H7 (cell line): ENCODE results near the gene THSD4. TPM values are rescaled to one million over a fixed set of nuclear protein-coding genes. Genes with fewer than 3 reads are reported as not detected.
A peak's percentile ranks its signal among the peaks of the same experiment; 100 is the strongest.

Experiments
- DNase-seq: peaks from one replicate; pipeline ENCODE4 v3.0.0; 2012
- H3K27me3 ChIP-seq: 2 replicates; pipeline ENCODE4 v1.6.0; 2011; ENCODE audit warnings: mild to moderate bottlenecking, low read length; ENCODE audit not compliant: control insufficient read depth, insufficient read depth
- H3K36me3 ChIP-seq: replicated peaks from 2 replicates; pipeline ENCODE4 v1.5.1; 2011; ENCODE audit warnings: low read length; ENCODE audit not compliant: control insufficient read depth, insufficient read depth
- H3K4me3 ChIP-seq: 2 replicates; pipeline ENCODE4 v1.5.1; 2011; ENCODE audit warnings: low read depth, mild to moderate bottlenecking, control low read depth, low read length, moderate library complexity; ENCODE audit not compliant: insufficient read depth
- total RNA-seq: library from RNA; depleted of rRNA; stranded (reverse); fragments of >200 nt; shearing (Covaris generic); gene quantifications from 2 replicates; pipeline ENCODE4 v1.2.3, GENCODE V29; 2014

Gene THSD4
- total RNA-seq, 1 experiment from 2014 or later, result 3.9 TPM

DNA sequence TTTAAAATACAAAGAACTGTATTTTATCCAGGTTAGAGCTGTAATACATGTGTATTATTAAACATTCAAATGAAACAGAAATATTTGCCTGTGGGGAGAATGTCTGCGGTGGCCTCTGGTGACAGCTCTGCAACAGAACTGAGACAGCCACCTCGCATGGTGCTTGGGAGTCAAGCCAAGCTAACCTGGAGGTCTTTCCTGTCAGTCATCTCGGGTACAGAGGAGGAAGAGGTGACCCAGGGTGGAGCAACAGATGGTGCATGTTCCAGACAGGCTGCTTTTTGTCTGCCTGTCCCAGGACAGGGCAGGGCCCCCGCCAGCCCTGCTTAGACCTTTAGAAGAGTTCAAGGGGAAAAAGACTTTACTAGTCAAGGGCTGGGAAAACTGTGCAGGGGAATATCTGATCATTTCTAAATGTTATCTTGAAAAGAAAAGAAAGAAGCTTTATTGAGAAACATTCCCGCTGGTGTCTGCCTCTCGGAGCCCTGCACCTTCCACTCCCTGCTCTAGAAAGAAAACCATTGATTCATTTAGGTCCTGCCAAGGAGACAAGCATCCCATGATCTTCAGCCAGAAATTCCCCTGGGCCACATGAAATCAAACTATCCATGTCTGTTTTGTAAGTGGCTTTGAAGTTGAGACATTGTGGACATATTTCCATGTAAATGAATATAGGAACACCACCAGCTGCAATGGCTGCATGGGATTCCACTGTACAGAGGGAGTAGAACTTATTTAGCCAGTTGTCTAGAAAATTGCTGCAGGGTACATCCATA, 689.6 kb downstream of the THSD4 start:
- Histone ChIP-seq H3K36me3 (no peaks in the 10 kb centered on the region), H3K4me3 (no peak overlapping the region), H3K27me3 (no peaks in the 10 kb centered on the region; the same call in 1 of the 2 replicates)
- no peak for DNase-seq

- no peak overlapping the region for H3K4me3 ChIP-seq
- H3K27me3 ChIP-seq, result no peaks in the 10 kb centered on the region; the same call in 1 of the 2 replicates
- DNase-seq, result peak; percentile 56
- H3K36me3 ChIP-seq, result no peaks in the 10 kb centered on the region
Measured at GRCh38 chr15:71806452-71806931, 691.2 kb downstream of the THSD4 start.

- H3K27me3 ChIP-seq, result no peaks in the 10 kb centered on the region; the same call in 1 of the 2 replicates
- peak; percentile 82 for DNase-seq
- H3K4me3 ChIP-seq, result peak overlapping the region; percentile 31
Measured at GRCh38 chr15:71807125-71807629, 691.9 kb downstream of the THSD4 start.

DNA sequence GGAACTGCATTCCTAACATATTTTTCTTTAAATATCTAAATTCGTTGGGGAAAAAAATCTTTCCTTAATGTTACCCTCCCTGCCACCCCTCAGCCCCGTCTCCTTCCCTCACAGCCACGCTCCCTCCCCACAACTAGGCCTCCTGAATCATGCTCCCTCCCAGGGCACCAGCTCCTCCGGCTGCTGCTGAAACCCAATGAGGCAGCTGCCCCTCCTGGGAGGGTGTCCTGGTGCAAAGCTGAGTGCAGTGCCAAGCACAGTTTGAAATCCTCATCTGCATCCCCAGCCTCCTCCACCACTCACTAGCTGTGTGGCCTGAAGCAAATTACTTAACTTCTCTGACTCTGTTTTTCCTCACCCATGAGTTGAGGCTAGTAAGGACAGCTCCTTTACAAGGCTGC, 692.4 kb downstream of the THSD4 start:
- Histone ChIP-seq H3K27me3 (no peaks in the 10 kb centered on the region; the same call in 1 of the 2 replicates), H3K4me3 (peak overlapping the region; percentile 31; the same call in 1 of the 2 replicates)
- DNase-seq, result peak; percentile 74

More at GRCh38 chr15:71807125-71807629, 691.9 kb downstream of the THSD4 start:
- no peaks in the 10 kb centered on the region for H3K36me3 ChIP-seq

GRCh38 chr15:71808311-71809020, 693.2 kb downstream of the THSD4 start:
- peak; percentile 37 for DNase-seq
- no peaks in the 10 kb centered on the region for H3K36me3 ChIP-seq
- no peak overlapping the region for H3K4me3 ChIP-seq
- no peaks in the 10 kb centered on the region; the same call in 1 of the 2 replicates for H3K27me3 ChIP-seq

More for the DNA sequence above, 692.4 kb downstream of the THSD4 start:
- no peaks in the 10 kb centered on the region for H3K36me3 ChIP-seq

- no peaks in the 10 kb centered on the region; the same call in 1 of the 2 replicates for H3K27me3 ChIP-seq
- H3K4me3 ChIP-seq, result no peak overlapping the region
- H3K36me3 ChIP-seq, result no peaks in the 10 kb centered on the region
- DNase-seq, result peak; percentile 46
Measured at GRCh38 chr15:71809346-71809745, 694.1 kb downstream of the THSD4 start.

- H3K4me3 ChIP-seq, result no peak within 1 kb of the TSS
- no peaks in the 10 kb centered on the region; the same call in 1 of the 2 replicates for H3K27me3 ChIP-seq
- H3K36me3 ChIP-seq, result no peaks in the 10 kb centered on the region
- DNase-seq, result no peak
Measured at GRCh38 chr15:71810256-71811035, 695.2 kb downstream of the THSD4 start, which contains the start of gene NR2E3. TSS of gene NR2E3 (plus strand) at chr15:71810554. CDS start at chr15:71810744, 190 bp downstream.

DNA sequence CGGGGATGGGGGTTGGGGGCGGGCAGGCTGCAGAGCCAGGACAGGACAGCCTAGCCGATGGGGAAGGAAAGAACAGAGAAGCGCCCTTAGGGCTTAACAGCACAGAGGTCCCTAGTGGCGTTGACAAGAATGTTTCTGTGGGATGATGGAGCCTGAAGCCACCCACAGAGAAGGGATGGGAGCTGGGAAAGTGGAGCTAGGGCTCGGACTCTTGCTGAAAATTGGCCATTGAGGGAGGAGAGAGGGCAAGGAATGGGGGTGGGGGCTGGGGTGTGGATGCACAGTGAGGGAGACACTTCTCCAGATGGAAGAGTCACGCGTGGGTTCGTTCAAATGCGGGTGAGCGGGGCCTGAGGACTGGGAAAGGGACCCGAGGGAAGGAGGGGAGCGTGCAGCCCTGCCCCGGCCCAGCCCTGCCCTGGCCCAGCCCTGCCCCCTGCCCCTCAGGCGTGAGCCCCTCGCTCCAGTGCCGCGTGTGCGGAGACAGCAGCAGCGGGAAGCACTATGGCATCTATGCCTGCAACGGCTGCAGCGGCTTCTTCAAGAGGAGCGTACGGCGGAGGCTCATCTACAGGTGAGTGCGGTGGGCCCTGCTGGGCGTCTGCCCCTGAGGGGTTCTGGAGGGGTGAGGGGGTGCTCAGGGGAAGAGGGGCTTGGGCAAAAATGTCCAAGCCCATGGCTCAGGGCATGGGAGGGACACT, 695.9 kb downstream of the THSD4 start:
- H3K4me3 ChIP-seq, result no peak overlapping the region
- peak; percentile 69 for DNase-seq
- H3K27me3 ChIP-seq, result no peaks in the 10 kb centered on the region; the same call in 1 of the 2 replicates

GRCh38 chr15:71811752-71812735, 696.8 kb downstream of the THSD4 start:
- peak; percentile 40 for DNase-seq
- Histone ChIP-seq H3K36me3 (no peaks in the 10 kb centered on the region), H3K4me3 (no peak overlapping the region), H3K27me3 (no peaks in the 10 kb centered on the region; the same call in 1 of the 2 replicates)

More for the DNA sequence above, 695.9 kb downstream of the THSD4 start:
- H3K36me3 ChIP-seq, result no peaks in the 10 kb centered on the region

DNA sequence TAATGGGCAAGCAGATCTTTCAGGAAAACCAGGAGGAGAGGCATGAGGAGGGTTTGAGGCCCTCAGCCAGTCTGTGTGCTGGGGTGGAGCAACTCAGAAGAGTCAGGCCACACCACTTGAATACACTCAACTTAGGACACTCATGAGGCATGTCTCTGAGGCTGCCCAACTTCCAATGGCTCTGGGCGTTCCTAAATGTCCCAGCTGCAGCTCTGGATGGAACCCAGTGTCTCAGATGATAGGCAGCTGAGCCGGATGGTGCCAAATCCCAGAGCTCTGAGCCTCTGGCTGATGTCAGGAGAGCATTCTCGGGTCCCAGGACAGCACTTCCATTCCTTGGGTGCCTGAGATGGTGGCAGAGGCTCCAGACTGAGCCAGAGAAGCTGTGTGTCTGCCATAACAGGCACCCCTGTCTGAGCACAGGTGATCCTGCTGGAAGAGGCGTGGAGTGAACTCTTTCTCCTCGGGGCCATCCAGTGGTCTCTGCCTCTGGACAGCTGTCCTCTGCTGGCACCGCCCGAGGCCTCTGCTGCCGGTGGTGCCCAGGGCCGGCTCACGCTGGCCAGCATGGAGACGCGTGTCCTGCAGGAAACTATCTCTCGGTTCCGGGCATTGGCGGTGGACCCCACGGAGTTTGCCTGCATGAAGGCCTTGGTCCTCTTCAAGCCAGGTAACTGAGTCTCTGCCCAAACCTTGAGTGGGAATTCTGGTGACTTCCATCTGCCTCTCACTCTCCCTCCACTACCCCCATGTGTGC, 697.9 kb downstream of the THSD4 start:
- Histone ChIP-seq H3K36me3 (no peaks in the 10 kb centered on the region), H3K4me3 (no peak overlapping the region), H3K27me3 (no peaks in the 10 kb centered on the region; the same call in 1 of the 2 replicates)
- DNase-seq, result peak; percentile 39

DNA sequence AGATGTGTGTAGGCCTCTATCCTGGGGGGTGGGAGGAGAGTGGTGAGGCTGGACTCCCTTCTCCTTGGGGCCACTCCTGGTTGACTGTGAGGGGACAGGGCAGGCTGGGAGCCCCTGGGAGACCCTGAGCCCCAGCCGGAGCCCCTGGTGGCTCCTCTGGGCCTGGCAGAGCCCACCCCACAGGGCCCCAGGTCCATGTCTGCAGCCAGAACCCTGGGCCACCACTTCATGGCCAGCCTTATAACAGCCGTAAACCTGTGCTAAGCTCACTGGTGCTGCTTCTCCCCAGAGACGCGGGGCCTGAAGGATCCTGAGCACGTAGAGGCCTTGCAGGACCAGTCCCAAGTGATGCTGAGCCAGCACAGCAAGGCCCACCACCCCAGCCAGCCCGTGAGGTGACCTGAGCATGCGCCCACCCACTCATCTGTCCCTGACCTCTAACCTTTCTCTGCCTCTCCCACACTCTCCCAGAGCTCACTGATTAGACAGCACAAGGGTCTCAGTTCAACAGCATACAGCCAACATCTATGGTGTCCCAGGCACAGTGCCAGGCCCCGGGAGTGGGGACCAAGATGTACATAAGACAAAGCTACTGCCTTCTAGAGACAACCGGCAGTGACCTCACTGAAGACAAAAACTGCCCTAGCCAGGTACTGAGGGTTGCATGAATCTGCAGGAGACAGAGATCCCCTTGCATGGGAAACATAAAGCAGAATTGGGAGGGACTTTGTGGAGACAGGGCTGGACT, 698.6 kb downstream of the THSD4 start:
- Histone ChIP-seq H3K4me3 (no peak overlapping the region), H3K36me3 (no peaks in the 10 kb centered on the region), H3K27me3 (no peaks in the 10 kb centered on the region)
- DNase-seq, result no peak
